Omental fat pad (tissue), 4 donors: ENCODE measurements around the gene APCDD1. TPM values are rescaled to one million over a fixed set of nuclear protein-coding genes. Genes with fewer than 3 reads are reported as not detected.

Source experiments
- ATAC-seq: fragments of 150-250 bp; one replicate; pipeline ENCODE4 v1.9.1; 2016; ENCODE audit warnings: mild to moderate bottlenecking, moderate library complexity; ENCODE audit not compliant: low FRiP score
- DNase-seq: peaks from one replicate; pipeline ENCODE4 v3.0.0-alpha.2; 2019; ENCODE audit warnings: low spot score
- CTCF ChIP-seq, 3 donors: fragments of 450-650 bp; IDR thresholded peaks; one replicate each; pipeline ENCODE4 v1.5.1; 2016 to 2017; ENCODE audit warnings: antibody characterized with exemption in 3 of 3, mild to moderate bottlenecking in 3 of 3, moderate library complexity in 2 of 3
- total RNA-seq, 4 donors: library from RNA; depleted of rRNA; stranded (reverse); fragments of >200 nt; gene quantifications; one replicate each; pipeline ENCODE4 v1.1.0, GENCODE V29; 2016

Gene APCDD1
- total RNA-seq, 4 donors from 2014 or later = 119 to 252 (median 181) TPM

- DNase-seq = no peak
- no peak for TF ChIP-seq CTCF (IDR thresholded peaks at IDR 0.05)
- no peak for ATAC-seq
Observed at GRCh38 chr18:10465174-10465939, 10.9 kb downstream of the APCDD1 start.

GRCh38 chr18:10470429-10470828 is 16.0 kb downstream of the APCDD1 start:
- DNase-seq (no peak), ATAC-seq (no peak)
- TF ChIP-seq CTCF (IDR thresholded peaks at IDR 0.05) = no peak

- TF ChIP-seq CTCF (IDR thresholded peaks at IDR 0.05) = no peak
- ATAC-seq (no peak), DNase-seq (no peak)
Observed at GRCh38 chr18:10471574-10471973, 17.1 kb downstream of the APCDD1 start.

GRCh38 chr18:10473132-10473531 is 18.7 kb downstream of the APCDD1 start:
- no peak for DNase-seq
- TF ChIP-seq CTCF (IDR thresholded peaks at IDR 0.05) = no peak
- ATAC-seq = no peak

- no peak for DNase-seq
- ATAC-seq = no peak
- no peak for TF ChIP-seq CTCF (IDR thresholded peaks at IDR 0.05)
Observed at GRCh38 chr18:10474309-10474708, 19.9 kb downstream of the APCDD1 start.

- ATAC-seq (no peak), DNase-seq (no peak)
- no peak for TF ChIP-seq CTCF (IDR thresholded peaks at IDR 0.05)
Observed at GRCh38 chr18:10475276-10475653, 20.8 kb downstream of the APCDD1 start.

- TF ChIP-seq CTCF (IDR thresholded peaks at IDR 0.05) = no peak
- ATAC-seq (no peak), DNase-seq (no peak)
Observed at GRCh38 chr18:10475654-10476291, 21.3 kb downstream of the APCDD1 start.
